GM18907 (cell line): ENCODE measurements around the gene MMEL1.
"Not testable (repeated sequence)": the region's sequence is repeated elsewhere in the genome, so short reads cannot be mapped to it uniquely, and the experiment has no call there.

Source experiments
- ATAC-seq: cut with Tn5 transposase; IDR thresholded peaks from one replicate; pipeline ENCODE4 v1.9.1; 2021; ENCODE audit warnings: mild to moderate bottlenecking, moderate library complexity; ENCODE audit not compliant: unreplicated experiment

Gene MMEL1

DNA sequence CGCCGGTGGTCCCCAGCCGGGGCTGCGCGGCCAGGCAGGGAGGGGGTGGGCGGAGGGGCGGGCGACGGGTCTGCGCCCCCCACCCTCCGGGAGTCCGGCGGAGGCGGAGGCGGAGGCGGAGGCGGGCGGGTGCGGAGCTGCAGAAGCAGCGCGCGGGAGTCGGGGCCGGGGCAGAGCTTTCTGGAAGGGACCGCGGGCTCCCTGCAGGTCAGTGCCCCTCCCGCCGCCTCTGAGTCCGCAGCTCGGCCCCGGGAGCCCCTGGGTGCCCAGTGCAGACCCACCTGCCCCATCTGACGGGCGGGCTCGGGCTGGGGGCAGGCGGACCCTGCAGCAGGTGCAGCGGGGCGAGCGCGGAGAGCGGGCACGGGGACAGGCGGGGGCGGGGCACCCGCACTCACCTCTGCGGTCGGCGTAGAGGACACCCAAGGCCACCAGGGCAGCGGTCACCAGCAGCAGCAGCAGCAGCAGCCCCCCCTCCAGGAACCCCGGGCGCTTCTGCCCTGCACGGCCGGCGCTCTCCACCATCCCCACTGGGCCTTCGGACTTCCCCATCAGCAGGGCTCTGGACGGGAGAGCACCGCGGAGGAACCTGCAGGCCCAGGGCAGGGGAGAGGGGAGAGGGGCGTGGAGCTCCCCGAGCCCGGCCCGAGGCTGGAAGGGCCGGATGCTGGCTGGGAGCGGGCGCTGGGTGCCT is 3.7 kb downstream of the MMEL1 start:
- ATAC-seq: no peak

DNA sequence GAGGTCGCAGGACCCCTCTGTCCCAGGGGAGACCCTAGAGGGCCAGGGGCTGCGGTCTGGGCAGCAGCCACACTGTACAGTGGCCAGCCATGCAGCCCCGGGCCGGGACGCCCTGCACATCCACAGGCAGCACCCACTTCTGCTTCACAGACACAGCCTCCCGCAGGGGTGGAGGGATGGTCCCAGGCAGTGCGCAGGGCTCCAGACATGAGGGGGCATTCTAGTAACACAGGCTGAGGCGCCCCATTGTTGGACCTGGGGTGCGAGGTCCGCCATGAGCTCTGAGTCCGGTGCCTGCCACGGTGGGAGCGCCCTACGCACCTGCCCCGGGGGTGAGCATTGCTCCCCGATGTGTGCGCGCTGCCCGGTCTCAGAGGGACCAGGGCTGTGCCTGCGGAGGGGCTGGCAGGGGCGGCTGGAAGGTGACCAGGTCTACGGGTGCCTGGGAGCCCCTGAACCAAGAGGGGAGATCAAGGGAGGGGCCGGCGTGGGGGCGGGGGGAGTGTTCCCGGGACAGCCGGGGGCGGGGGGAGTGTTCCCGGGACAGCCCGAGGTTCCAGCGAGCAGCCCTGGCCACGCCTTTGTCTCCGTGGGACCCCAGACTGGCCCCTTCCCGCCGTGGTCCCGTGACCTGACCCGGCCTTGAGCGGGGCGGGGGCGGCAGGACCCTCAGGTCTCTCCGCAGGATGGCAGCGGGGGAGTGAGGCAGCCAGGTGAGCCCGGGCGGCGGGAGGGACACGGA is 4.5 kb downstream of the MMEL1 start:
- ATAC-seq: no peak

DNA sequence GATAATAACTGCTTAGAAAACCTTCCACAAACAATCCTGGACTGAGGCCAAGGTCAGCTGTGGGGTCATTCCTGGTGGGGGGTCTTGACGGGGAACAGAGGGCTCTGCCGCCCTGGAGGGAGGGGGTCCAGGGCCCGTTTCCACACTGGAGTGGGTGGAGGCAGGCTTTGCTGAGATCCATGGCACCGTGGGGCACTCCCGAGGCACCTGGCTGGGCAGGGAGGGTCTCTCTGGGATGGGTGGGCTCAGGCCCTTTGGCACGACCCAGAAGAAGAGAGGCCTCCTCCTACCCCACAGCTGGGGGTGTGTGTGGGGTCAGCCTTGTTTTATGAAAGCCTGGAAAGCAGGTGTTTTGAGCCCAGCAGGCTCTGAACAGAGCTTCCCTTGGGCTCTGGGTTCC is 5.1 kb downstream of the MMEL1 start:
- no peak for ATAC-seq

DNA sequence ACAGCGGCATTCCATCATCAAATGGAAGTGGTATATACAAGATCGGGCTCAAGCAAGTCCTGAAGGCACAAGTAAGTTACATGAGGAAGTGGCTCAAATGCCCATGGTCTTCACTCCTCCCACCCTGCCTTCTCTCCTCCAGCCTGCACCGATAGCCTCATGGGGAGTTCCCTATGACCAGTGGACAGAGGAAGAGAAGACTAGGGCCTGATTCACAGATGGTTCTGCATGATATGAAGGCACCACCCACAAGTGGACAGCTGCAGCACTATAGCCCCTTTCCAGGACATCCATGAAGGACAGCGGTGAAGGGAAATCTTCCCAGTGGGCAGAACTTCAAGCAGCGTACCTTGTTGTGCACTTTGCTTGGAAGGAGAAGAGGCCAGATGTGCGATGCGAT is 7.1 kb downstream of the MMEL1 start:
- not testable (repeated sequence) for ATAC-seq

DNA sequence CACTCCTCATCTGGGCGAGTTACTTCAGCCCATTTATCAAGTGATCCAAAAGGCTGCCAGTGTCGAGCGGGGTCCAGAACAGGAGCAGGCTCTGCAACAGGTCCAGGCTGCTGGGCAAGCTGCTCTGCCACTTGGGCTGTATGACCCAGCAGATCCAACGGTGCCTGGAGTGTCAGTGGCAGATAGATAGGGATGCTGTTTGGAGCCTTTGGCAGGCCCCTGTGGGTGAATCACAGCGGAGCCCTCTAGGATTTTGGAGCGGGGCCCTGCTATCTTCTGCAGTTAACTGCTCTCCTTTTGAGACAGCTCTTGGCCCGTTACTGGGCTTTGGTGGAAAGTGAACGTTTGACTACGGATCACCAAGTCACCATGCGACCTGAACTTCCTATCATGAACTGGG is 7.5 kb downstream of the MMEL1 start:
- ATAC-seq: no peak

DNA sequence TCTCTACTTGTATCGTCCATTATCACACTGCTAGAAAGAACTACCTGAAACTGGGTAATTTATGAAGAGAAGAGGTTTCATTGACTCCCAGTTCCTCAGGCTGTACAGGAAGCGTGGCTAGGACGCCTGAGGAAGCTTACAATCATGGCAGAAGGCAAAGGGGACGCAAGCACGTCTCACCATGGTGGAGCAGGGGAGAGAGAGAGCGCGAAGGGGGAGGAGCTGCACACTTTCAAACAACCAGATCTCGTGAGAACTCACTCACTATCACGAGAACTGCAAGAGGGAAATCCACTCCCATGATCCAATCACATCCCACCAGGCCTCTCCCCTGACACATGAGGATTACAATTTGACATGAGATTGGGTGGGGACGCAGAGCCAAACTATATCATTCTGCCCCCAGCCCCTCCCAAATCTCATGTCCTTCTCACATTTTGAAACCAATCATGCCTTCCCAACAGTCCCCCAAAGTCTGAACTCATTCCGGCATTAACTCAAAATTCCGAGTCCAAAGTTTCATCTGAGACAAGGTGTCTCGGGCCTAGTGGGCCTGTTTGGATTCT is 8.0 kb downstream of the MMEL1 start:
- ATAC-seq: no peak

DNA sequence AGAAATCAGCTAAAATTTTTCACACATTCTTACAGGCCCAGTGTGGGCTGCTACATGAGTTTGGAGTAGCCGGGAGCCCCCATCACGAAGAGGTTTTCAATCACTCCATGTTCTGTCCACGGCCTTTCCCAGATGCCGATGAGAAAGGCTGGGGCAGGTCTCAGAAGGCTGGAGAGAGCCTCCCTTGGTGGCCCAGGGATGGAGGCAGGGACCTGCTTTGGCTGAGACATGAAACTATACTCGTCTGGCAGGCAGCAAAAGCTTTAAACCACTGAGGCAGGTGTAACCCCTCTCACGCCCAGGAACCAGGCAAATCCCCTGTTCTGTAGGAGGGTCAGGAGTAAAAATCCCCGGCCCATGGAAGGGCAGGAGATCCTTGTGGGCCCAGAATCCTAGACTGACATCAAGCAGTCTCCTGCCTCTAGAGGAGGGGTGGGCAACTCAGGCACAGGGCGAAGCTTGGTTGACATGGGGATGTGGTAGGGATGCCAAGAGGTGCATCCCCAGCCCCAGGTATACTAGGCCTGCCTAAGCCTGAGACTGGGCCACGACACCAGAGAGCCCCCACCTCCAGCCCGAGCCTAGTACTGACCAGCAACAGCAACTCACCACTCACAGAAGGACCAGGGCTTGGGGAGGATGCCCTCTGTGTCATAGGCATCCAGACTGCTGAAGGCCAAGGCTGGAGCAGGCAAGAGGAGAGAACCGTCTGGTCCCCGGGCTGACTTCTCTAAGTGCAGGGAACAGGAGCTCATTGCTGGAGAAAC is 9.1 kb downstream of the MMEL1 start:
- no peak for ATAC-seq

DNA sequence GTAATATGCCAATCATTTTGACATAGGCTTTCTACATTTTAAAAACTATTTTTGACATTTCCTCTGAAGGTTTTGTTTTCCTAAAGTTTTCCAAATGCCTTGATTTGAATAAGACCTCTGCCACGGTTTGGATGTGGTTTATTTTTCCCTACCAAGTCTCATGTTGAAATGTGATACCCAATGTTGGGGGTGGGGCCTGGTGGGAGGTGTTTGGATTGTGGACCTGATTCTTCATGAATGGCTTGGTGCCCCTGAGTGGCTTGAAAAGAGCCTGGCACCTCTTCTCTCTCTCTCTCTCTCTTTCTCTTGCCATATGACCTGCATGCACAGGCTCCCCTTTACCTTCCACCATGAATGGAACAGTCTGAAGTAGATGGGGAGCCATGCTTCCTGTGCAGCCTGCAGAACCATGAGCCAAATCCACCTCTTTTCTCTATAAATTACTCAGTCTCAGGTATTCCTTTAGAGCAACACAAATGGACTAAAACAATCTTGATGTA is 14.8 kb downstream of the MMEL1 start:
- ATAC-seq: no peak

DNA sequence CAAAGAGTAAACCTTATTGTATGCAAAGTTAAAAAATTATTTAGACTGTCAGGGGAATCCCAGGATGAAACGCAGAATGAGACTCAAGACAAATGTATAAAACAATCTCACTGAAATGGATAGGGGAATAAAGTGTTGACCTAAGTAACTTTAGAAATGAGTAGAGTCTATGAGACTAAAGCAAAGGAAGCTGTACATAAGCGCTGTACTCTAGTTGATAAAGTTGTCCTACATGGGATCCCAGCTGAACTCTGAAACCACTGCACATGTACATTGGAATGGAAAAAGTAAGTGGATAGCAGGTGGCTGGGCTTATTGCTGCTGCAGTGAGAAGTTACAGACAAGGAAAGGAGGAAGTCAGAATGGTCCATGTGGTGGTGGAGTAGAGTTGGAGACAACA is 18.7 kb downstream of the MMEL1 start:
- ATAC-seq: no peak

DNA sequence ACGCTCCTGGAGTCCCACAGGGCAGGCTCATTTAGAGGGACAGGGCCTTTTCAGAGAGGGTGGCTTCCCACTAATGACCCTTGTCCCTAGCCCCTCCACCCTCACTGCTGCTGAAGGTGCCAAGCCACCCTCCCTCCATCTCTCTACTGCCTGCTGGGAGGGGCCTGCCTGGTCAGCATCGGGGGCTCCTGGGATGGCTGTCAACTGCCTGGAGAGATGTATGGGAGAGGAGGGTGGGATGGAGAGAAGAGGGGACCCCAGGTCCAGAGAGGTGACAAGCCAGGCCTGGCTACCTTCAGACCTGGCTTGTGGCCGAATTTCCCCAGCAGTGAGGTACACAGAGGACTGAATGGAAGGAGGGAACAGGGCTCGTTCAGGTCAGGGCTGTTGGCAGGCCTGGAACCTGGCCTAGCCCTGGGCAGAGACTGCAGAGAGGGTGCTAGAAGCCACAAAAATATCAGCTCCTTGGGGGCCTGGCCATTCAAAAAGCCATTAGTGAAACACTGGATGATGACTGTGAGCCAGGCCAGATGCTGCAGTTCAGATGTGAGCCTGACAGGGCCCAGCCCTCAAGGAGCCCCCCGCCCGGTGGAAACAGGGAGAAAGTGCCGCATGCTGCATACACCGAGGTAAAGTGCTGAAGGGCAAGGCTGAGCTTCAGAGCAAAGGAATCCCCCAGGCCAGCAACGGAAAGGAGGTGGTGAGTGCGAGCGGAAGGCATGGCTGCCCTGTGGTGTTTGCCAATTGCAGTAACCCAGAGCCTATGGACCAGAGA is 20.0 kb downstream of the MMEL1 start:
- ATAC-seq: no peak

DNA sequence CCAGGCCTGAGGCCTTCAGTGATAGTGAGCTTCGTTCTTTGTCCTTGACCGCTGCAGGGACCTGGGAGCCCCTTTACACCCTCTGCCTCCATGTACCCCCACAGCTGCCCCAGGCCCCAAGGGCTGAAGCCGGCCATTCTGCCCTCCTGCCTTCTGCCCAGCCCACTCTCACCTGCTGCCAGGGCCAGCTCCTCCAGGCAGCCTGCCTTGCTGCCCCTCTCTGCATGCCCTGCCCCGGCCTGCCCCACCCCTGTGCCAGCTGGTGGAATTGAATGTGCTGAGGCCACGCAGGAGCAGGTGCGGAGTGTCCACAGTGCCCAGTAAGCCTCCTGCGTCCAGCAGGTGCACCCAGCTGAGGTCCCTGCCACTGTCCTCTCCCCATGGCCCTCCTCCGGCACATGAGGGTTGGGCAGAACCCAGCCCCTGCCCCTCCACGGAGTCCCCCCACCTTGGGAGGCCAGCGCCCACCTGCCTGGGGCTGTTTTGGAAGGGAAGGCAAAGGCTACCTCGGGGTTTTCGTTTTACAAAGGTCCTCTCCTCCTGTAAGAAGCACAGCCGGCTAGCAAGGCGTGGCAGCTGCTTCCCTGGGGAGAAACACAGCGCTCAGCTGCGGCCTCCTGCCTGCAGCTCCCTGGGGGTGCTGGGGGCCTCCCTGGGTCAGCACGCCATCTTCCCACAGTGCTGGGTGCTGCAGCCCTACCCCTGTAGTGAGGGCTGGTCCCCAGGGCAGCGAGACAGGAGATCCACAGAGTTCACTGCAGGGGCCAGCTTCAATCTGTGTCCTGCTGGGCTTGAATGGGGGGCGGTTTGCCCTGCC is 21.0 kb downstream of the MMEL1 start:
- no peak for ATAC-seq

DNA sequence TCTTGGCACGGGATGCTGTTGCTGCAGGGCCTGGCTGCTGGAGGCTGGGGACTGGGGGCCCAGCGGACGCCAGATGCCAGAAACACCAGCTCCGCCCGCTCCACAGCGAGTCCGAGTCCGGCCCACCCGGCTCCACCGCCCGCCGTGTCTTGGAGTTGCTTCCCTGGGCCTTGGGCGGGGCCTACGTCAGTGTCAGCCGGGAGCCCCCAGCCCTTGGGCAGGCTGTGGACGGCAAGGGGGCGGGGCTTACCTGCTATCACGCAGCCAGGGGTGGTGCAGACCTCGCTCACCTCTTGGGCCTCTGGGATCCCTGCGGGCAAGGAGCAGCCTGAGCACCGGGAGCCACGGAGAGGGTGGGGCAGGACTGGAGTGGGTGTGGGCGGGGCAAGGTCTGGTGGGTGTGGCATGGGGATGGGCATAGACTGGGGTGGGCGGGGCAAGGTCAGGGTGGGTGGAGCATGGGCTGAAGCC is 21.8 kb downstream of the MMEL1 start:
- ATAC-seq: no peak

DNA sequence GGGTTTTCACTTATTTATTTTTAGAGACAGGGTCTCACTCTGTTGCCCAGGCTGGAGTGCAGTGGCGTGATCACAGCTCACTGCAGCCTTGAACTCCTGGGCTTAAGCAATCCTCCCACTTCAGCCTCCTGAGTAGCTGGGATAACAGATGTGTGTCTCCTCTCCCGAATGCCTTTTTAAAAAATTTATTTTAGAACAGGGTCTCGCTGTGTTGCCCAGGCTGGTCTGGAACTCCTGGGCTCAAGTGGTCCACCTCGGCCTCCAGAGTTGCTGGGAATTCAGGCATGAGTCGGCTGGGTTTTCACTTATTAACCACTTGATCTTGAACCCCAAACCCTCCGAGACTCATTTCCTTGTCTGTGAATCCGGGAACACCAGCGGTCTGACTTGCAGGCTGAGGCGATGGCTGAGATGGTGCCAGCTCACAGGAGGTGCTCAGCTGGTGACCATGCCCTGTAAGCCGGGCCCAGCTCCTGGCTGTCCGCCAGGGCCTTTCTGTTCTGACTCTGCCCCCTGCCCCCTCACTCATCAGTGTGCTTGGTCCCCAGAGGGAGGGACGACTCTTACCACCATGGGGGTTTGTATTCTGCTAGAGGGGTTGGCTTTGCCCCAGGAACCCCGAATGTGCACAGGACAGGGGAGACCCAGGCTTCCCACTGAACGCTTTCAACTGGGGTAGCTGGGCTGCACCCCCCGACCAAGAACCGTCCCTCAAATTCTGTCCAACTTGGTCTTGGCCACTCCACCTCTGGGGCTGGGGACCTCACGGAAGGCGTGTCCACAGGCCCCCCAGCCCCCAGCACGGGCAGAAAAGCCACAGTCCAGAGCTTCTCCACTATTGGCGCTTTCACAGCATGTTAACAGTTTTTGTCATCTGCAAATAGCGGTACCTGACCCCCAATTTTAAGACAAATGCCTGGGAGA is 22.5 kb downstream of the MMEL1 start:
- no peak for ATAC-seq

DNA sequence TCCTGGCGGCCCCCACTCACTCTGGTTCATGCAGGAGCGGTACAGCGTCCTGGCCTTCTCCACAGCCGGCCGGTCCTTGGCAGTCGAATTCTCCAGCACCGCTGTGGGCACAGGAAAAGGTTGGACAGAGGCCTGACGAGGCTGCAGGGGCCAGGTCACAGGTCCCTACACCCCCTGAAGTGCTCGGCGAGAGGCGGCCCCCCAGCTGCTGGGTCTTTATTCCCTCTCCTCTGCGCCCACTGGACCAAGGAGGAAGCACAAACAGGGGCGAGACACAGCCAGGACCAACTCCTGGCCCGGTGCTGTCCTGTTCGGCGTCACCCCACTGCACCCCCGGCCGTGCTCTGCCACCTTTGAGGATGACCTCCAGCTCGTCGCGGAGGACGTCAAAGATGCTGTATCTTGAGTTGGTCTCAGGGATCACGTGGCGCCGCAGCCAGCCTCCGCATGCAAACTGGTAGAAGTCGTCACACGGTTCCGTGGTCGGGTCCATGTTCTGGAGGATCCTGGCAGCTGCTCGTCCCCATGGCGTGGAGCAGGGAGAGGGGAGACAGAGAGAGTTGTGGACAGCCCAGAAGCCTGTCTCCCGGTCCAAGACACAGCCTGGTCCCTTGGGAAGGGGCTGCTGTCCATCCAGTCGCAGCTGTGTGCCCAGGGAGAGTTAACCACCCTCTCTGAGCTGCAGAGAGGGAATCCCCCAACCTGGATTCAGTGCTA is 23.3 kb downstream of the MMEL1 start:
- ATAC-seq: no peak

DNA sequence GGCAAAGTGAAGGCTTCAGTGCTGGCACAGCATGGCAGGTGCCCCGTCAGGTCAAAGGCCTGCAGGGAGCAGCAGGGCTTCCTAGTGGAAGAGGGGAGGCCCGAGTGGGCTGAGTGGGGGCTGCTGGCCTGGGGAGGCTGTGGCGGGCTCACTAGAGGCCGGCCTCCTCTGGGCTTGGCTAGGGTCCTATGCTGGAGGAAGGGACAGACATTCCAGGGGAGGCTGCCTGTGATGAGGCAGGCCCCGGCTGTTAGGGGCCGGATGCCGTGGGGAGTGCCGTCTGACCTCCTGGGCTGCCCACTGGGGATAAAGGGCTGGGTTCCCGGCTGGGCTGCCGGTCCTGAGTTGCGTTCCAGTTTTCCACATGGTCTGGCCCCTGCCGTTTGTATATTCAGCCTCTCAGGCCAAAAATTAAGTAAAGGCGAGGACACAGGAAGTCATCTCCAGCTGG is 25.1 kb downstream of the MMEL1 start:
- no peak for ATAC-seq

DNA sequence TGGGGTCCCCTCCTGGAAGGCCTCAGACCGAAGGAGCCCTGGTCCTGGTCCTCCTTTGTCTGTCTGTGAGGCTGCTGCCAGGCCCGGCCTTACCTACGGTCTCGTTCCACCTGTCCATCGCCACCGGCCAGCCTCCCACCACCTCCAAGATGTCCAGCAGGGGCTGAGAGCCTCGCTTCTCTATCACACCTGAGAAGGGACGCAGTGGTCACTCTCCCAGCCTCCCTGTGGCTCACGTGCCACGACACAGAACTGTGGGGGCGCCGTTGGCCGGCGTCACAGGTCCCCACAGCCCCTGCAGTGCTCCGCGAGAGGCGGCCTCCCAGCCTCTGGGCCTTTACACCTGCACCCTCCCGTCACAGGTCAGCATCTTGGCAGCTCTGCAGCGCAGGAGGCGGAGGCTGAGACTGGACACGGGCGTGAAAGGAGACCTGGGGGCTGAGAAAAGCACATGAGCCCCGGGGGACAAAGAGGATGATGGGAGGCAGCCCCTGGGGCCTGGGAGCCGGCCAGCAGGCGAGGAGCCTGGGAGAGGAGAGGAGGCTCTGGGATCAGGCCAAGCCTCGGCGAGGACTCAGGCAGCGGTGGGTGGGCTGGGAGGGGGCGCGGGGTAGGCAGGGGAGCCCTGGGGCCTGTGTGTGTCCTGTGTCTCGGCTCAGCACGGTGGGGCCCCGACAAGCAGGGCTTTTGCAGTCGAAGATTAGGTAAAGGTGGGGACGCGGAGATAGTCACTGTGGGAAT is 25.8 kb downstream of the MMEL1 start:
- ATAC-seq: no peak

DNA sequence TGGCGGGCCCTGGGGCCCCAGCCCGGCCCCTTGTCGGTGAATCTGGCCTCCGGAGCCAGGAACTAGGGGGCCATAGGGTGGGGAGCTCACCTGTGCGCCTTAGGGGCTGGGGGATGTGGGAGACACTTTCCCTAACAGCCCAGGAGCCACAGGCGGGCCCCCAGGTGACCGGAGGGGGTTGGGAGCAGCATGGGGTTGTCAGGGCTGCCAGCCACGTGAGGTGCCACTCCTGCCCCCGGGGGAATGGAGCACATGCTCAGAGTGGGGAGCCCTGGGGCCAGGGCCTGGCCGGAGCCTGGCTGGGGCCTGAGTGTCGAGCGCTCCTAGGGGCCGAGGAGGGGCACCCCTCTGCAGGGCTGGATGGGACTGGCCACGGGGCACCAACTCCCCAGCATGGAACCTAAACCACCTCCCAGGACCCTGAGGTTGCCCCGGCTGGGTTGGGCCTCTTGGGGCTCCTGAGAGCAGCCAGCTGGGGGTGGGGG is 26.4 kb downstream of the MMEL1 start:
- no peak for ATAC-seq
